ENCODE data around the gene SYCE1L. TPM values are rescaled to one million over a fixed set of nuclear protein-coding genes. Genes with fewer than 3 reads are reported as not detected.

SYCE1L gene
- total RNA-seq, 1 donor: not detected

GRCh38 chr16:77214411-77215138 lies 15.4 kb downstream of the SYCE1L start:
- no peak overlapping the region for H3K4me3 ChIP-seq (ENCODE audit: low read depth, low read length)
- no peak for DNase-seq (ENCODE audit: low read depth)
- no peak for TF ChIP-seq CTCF (IDR thresholded peaks at IDR 0.05; ENCODE audit: insufficient read depth, low read depth, low read length)

- no peak for TF ChIP-seq CTCF (IDR thresholded peaks at IDR 0.05; ENCODE audit: insufficient read depth, low read depth, low read length)
- DNase-seq (ENCODE audit: low read depth): peak; percentile 7
- H3K4me3 ChIP-seq (ENCODE audit: low read depth, low read length): no peak overlapping the region
Measured at GRCh38 chr16:77219437-77219836, 20.2 kb downstream of the SYCE1L start.

GRCh38 chr16:77220427-77220826 lies 21.2 kb downstream of the SYCE1L start:
- H3K4me3 ChIP-seq (ENCODE audit: low read depth, low read length): no peak overlapping the region
- no peak for TF ChIP-seq CTCF (IDR thresholded peaks at IDR 0.05; ENCODE audit: insufficient read depth, low read depth, low read length)
- DNase-seq (ENCODE audit: low read depth): no peak

- no peak overlapping the region for H3K4me3 ChIP-seq (ENCODE audit: low read depth, low read length)
- DNase-seq (ENCODE audit: low read depth): peak; percentile 73
- no peak for TF ChIP-seq CTCF (IDR thresholded peaks at IDR 0.05; ENCODE audit: insufficient read depth, low read depth, low read length)
Measured at GRCh38 chr16:77221482-77221881, 22.3 kb downstream of the SYCE1L start.

- no peak for DNase-seq (ENCODE audit: low read depth)
- no peak overlapping the region for H3K4me3 ChIP-seq (ENCODE audit: low read depth, low read length)
- peak; percentile 50 for TF ChIP-seq CTCF (IDR thresholded peaks at IDR 0.05; ENCODE audit: insufficient read depth, low read depth, low read length)
Measured at GRCh38 chr16:77223184-77223583, 24.0 kb downstream of the SYCE1L start.

- no peak overlapping the region for H3K4me3 ChIP-seq (ENCODE audit: low read depth, low read length)
- no peak for DNase-seq (ENCODE audit: low read depth)
- no peak for TF ChIP-seq CTCF (IDR thresholded peaks at IDR 0.05; ENCODE audit: insufficient read depth, low read depth, low read length)
Measured at GRCh38 chr16:77225182-77225581, 26.0 kb downstream of the SYCE1L start.

- H3K4me3 ChIP-seq (ENCODE audit: low read depth, low read length): no peak overlapping the region
- no peak for DNase-seq (ENCODE audit: low read depth)
- no peak for TF ChIP-seq CTCF (IDR thresholded peaks at IDR 0.05; ENCODE audit: insufficient read depth, low read depth, low read length)
Measured at GRCh38 chr16:77227745-77228144, 28.5 kb downstream of the SYCE1L start.

Data from fibroblast of villous mesenchyme (primary cell).